Bronchial epithelial cell (primary cell): Measurements from ENCODE around the gene NEUROD2. TPM values are rescaled to one million over a fixed set of nuclear protein-coding genes. Genes with fewer than 3 reads are reported as not detected.

ENCODE experiments used
- DNase-seq: peaks from one replicate; pipeline ENCODE4 v3.0.0-alpha.2; 2010; ENCODE audit warnings: low read depth
- FAIRE-seq: peaks from 2 replicates; lab custom pipeline; 2011; peaks lifted over from hg19 to GRCh38; lab: Jason Lieb, UNC
- H3K27me3 ChIP-seq: 2 replicates; pipeline ENCODE4 v1.5.1; 2011; ENCODE audit warnings: low read length; ENCODE audit not compliant: control insufficient read depth, insufficient read depth
- H3K36me3 ChIP-seq: 2 replicates; pipeline ENCODE4 v1.5.1; 2011; ENCODE audit warnings: low read length; ENCODE audit not compliant: control insufficient read depth, insufficient read depth
- H3K4me3 ChIP-seq: 2 replicates; pipeline ENCODE4 v1.5.1; 2011; ENCODE audit warnings: mild to moderate bottlenecking, low read depth, low read length, control low read depth
- total RNA-seq: library from RNA; depleted of rRNA; stranded (reverse); fragments of >200 nt; gene quantifications from 2 replicates; pipeline ENCODE4 v1.2.1, GENCODE V29; 2014
- TF ChIP-seq, protein P1 (sequence below): IDR thresholded peaks from 2 replicates; pipeline ENCODE4 v1.5.1; 2011; ENCODE audit warnings: mild to moderate bottlenecking, moderate library complexity, low read length, control low read depth, inconsistent platforms; ENCODE audit not compliant: insufficient read depth, severe bottlenecking

The NEUROD2 gene
- total RNA-seq, 1 donor from 2014 or later = not detected

GRCh38 chr17:39615434-39615833 lies 7.7 kb upstream of the NEUROD2 start:
- H3K27me3 ChIP-seq = peaks cover 15% of the 10 kb centered on the region
- TF ChIP-seq, protein P1, sequence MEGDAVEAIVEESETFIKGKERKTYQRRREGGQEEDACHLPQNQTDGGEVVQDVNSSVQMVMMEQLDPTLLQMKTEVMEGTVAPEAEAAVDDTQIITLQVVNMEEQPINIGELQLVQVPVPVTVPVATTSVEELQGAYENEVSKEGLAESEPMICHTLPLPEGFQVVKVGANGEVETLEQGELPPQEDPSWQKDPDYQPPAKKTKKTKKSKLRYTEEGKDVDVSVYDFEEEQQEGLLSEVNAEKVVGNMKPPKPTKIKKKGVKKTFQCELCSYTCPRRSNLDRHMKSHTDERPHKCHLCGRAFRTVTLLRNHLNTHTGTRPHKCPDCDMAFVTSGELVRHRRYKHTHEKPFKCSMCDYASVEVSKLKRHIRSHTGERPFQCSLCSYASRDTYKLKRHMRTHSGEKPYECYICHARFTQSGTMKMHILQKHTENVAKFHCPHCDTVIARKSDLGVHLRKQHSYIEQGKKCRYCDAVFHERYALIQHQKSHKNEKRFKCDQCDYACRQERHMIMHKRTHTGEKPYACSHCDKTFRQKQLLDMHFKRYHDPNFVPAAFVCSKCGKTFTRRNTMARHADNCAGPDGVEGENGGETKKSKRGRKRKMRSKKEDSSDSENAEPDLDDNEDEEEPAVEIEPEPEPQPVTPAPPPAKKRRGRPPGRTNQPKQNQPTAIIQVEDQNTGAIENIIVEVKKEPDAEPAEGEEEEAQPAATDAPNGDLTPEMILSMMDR = no peak
- H3K4me3 ChIP-seq = no peak overlapping the region
- no peaks in the 10 kb centered on the region for H3K36me3 ChIP-seq
- DNase-seq (no peak), FAIRE-seq (no peak)

GRCh38 chr17:39614545-39615157 lies 6.9 kb upstream of the NEUROD2 start:
- FAIRE-seq (peak; percentile 43), DNase-seq (no peak)
- H3K4me3 ChIP-seq = no peak overlapping the region
- H3K27me3 ChIP-seq = peaks cover 16% of the 10 kb centered on the region
- H3K36me3 ChIP-seq = no peaks in the 10 kb centered on the region
- TF ChIP-seq, protein P1 = no peak

DNA sequence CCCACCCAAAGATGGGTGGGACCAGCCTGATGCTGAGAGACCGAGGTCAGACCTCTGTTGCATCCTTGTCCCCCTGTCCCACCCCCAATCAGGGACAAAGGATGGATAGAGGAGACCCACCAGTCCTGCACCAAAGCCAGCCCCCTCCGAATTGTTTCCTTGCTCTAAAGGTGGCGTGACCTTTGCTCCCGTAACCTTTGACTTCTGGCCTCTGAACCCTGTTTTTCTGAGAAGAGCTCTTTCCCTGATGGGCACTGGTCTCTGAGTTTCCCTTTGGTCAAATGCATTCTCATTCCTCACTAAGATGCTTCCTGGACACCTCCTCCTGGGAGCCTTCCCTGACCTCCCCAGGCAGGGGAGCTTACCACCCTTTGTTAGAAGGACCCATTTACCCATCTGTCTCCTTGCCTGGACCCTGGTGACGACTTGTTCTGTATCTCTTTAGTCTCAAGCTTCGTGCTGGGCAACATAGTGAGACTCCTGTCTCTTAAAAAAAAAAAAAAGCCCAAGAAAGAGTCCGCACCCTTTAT lies 5.3 kb upstream of the NEUROD2 start:
- TF ChIP-seq, protein P1 = no peak
- no peak for FAIRE-seq
- no peak for DNase-seq
- no peak overlapping the region for H3K4me3 ChIP-seq
- no peaks in the 10 kb centered on the region for H3K36me3 ChIP-seq
- peaks cover 21% of the 10 kb centered on the region for H3K27me3 ChIP-seq

DNA sequence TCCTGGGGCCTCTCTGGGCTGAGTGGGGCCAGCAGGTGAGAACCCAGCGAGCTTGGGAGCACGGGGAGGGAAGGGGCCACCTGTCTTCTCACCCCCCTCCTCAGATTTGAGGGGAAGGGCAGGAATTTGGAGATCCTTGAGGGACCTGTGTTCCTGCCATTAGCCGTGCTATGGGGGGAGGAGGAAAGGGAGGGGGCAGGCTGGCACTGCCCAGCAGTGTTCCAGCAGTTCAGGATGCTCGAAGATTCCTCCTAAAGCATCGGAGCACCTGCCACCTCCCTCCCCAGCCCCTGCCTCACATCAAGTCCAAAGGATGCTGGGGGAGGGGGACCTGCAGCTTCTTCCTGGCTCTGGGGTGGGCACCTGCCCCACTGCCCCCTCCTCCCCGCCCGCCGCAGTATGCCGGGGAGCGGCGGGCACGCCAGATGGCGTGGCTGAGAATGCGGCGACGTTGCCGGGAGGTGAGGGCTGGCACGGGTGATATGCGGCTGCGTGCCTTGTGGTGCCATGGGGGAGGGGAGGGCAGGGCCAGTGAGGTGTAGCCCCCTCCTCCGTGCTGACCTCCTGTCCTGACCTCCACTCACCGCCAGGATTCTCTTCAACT lies 4.7 kb upstream of the NEUROD2 start:
- TF ChIP-seq, protein P1 = no peak
- FAIRE-seq (no peak), DNase-seq (no peak)
- H3K27me3 ChIP-seq = peaks cover 25% of the 10 kb centered on the region
- no peaks in the 10 kb centered on the region for H3K36me3 ChIP-seq
- no peak overlapping the region for H3K4me3 ChIP-seq

DNA sequence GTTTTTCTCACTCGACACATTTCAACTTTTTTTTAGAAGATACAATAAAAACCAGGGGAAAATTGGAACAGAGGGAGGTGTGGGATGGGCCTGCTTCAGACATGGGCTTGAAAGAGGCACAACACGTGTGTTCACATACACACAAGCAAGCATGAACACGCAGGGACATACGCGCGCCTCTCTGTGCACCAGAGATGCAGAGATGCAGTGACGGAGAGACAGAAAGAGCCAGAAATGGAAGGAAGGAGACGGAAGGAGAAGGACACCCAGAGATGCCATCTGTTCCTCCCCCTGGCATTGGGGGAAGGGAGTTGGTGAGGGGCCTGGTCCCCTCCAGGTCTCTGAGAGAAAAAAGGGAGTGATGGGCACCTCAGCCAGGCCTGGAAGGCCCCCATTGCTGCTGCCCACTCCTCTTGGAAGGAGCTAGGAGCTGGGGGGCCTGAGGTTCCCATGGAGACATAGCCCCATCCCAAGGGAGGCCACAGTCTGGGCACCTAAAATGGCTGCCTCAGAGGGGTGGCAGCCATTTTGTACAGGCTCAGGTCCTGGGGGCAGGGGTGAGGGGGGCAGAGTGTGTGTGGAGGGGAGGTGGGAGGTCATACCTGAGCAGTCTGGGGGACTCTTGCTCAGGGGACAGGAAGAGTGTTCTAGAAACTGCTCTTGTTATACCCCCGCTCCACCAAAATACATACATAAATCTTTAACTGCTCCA lies 3.8 kb upstream of the NEUROD2 start:
- H3K27me3 ChIP-seq = peaks cover 24% of the 10 kb centered on the region
- H3K36me3 ChIP-seq = no peaks in the 10 kb centered on the region
- DNase-seq (no peak), FAIRE-seq (no peak)
- H3K4me3 ChIP-seq = no peak overlapping the region
- TF ChIP-seq, protein P1 = no peak
